Measurements from ENCODE around the gene SOHLH1.

SOHLH1 gene

DNA sequence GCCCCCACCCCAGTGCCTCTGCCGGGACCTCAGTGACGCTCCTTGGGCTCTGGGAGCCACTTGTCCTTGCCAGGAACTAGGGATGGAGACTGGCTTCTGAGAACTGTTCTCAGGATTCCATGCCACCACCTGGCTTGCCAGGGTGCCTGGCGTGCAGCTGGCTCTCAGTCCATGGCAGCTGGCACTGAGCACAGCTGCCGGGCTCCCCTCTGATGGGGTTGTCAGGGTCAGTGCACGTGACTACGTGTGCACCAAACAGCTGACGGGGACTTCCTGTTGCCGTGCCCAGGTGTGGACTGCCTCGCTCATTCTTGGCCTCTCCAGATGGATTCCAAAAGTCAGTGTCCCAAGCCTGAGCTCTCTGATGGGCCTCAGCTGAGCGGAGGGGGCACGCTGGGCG is 12.1 kb upstream of the SOHLH1 start:
- H3K36me3 ChIP-seq (replicated peaks; ENCODE audit: low read depth, low read length), result no peaks in the 10 kb centered on the region
- H3K9me3 ChIP-seq (ENCODE audit: insufficient read depth, low read length), result no peaks in the 10 kb centered on the region
- no peak for TF ChIP-seq CTCF (IDR thresholded peaks at IDR 0.05; ENCODE audit: low read depth, low read length)
- TF ChIP-seq EZH2phosphoT487 (IDR thresholded peaks at IDR 0.05; ENCODE audit: low read depth), result no peak
- no peak overlapping the region for H3K27ac ChIP-seq (ENCODE audit: low read length)
- H3K4me3 ChIP-seq (ENCODE audit: low read length), result no peak overlapping the region
- H4K20me1 ChIP-seq (ENCODE audit: insufficient read depth, low read length), result no peaks in the 10 kb centered on the region
- no peak overlapping the region for H3K4me2 ChIP-seq (ENCODE audit: low read length)
- no peak overlapping the region for H2AFZ ChIP-seq (ENCODE audit: low read depth, low read length)
- H3K79me2 ChIP-seq (ENCODE audit: low read length), result no peaks in the 10 kb centered on the region
- H3K27me3 ChIP-seq (ENCODE audit: low read depth, low read length), result no peaks in the 10 kb centered on the region
- H3K9ac ChIP-seq (ENCODE audit: low read length), result no peak overlapping the region
- no peaks in the 10 kb centered on the region for H3K4me1 ChIP-seq (ENCODE audit: low read length)

- Histone ChIP-seq H3K27me3 (ENCODE audit: low read depth, low read length) (no peaks in the 10 kb centered on the region), H3K4me2 (ENCODE audit: low read length) (no peak overlapping the region), H3K4me1 (ENCODE audit: low read length) (no peaks in the 10 kb centered on the region), H3K4me3 (ENCODE audit: low read length) (no peak overlapping the region), H4K20me1 (ENCODE audit: insufficient read depth, low read length) (no peaks in the 10 kb centered on the region), H3K9me3 (ENCODE audit: insufficient read depth, low read length) (no peaks in the 10 kb centered on the region), H3K36me3 (replicated peaks; ENCODE audit: low read depth, low read length) (no peaks in the 10 kb centered on the region), H3K9ac (ENCODE audit: low read length) (no peak overlapping the region), H3K27ac (ENCODE audit: low read length) (no peak overlapping the region), H2AFZ (ENCODE audit: low read depth, low read length) (no peak overlapping the region), H3K79me2 (ENCODE audit: low read length) (no peaks in the 10 kb centered on the region)
- TF ChIP-seq CTCF (IDR thresholded peaks at IDR 0.05; ENCODE audit: low read depth, low read length), result no peak
- no peak for TF ChIP-seq EZH2phosphoT487 (IDR thresholded peaks at IDR 0.05; ENCODE audit: low read depth)
Measured at GRCh38 chr9:135708164-135708563, 8.9 kb upstream of the SOHLH1 start.

GRCh38 chr9:135707252-135708138 is 8.2 kb upstream of the SOHLH1 start:
- Histone ChIP-seq H3K36me3 (replicated peaks; ENCODE audit: low read depth, low read length) (no peaks in the 10 kb centered on the region), H3K9me3 (ENCODE audit: insufficient read depth, low read length) (no peaks in the 10 kb centered on the region), H3K9ac (ENCODE audit: low read length) (no peak overlapping the region), H3K4me1 (ENCODE audit: low read length) (no peaks in the 10 kb centered on the region), H4K20me1 (ENCODE audit: insufficient read depth, low read length) (no peaks in the 10 kb centered on the region), H2AFZ (ENCODE audit: low read depth, low read length) (no peak overlapping the region), H3K4me3 (ENCODE audit: low read length) (no peak overlapping the region), H3K27me3 (ENCODE audit: low read depth, low read length) (no peaks in the 10 kb centered on the region), H3K27ac (ENCODE audit: low read length) (no peak overlapping the region), H3K79me2 (ENCODE audit: low read length) (no peaks in the 10 kb centered on the region), H3K4me2 (ENCODE audit: low read length) (no peak overlapping the region)
- no peak for TF ChIP-seq CTCF (IDR thresholded peaks at IDR 0.05; ENCODE audit: low read depth, low read length)
- no peak for TF ChIP-seq EZH2phosphoT487 (IDR thresholded peaks at IDR 0.05; ENCODE audit: low read depth)

GRCh38 chr9:135706288-135706687 is 7.0 kb upstream of the SOHLH1 start:
- Histone ChIP-seq H4K20me1 (ENCODE audit: insufficient read depth, low read length) (no peaks in the 10 kb centered on the region), H3K4me3 (ENCODE audit: low read length) (no peak overlapping the region), H3K4me1 (ENCODE audit: low read length) (no peaks in the 10 kb centered on the region), H2AFZ (ENCODE audit: low read depth, low read length) (no peak overlapping the region), H3K4me2 (ENCODE audit: low read length) (no peak overlapping the region), H3K36me3 (replicated peaks; ENCODE audit: low read depth, low read length) (no peaks in the 10 kb centered on the region), H3K9ac (ENCODE audit: low read length) (no peak overlapping the region), H3K9me3 (ENCODE audit: insufficient read depth, low read length) (no peaks in the 10 kb centered on the region), H3K27me3 (ENCODE audit: low read depth, low read length) (no peaks in the 10 kb centered on the region), H3K79me2 (ENCODE audit: low read length) (no peaks in the 10 kb centered on the region), H3K27ac (ENCODE audit: low read length) (no peak overlapping the region)
- TF ChIP-seq CTCF (IDR thresholded peaks at IDR 0.05; ENCODE audit: low read depth, low read length) (no peak), EZH2phosphoT487 (IDR thresholded peaks at IDR 0.05; ENCODE audit: low read depth) (no peak)
